GM21576 (cell line): ENCODE results near the gene MPO.

Experiments
- ATAC-seq: cut with Tn5 transposase; IDR thresholded peaks from one replicate; pipeline ENCODE4 v1.9.1; 2021; ENCODE audit warnings: mild to moderate bottlenecking, moderate library complexity; ENCODE audit not compliant: unreplicated experiment

MPO gene, protein sequence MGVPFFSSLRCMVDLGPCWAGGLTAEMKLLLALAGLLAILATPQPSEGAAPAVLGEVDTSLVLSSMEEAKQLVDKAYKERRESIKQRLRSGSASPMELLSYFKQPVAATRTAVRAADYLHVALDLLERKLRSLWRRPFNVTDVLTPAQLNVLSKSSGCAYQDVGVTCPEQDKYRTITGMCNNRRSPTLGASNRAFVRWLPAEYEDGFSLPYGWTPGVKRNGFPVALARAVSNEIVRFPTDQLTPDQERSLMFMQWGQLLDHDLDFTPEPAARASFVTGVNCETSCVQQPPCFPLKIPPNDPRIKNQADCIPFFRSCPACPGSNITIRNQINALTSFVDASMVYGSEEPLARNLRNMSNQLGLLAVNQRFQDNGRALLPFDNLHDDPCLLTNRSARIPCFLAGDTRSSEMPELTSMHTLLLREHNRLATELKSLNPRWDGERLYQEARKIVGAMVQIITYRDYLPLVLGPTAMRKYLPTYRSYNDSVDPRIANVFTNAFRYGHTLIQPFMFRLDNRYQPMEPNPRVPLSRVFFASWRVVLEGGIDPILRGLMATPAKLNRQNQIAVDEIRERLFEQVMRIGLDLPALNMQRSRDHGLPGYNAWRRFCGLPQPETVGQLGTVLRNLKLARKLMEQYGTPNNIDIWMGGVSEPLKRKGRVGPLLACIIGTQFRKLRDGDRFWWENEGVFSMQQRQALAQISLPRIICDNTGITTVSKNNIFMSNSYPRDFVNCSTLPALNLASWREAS

DNA sequence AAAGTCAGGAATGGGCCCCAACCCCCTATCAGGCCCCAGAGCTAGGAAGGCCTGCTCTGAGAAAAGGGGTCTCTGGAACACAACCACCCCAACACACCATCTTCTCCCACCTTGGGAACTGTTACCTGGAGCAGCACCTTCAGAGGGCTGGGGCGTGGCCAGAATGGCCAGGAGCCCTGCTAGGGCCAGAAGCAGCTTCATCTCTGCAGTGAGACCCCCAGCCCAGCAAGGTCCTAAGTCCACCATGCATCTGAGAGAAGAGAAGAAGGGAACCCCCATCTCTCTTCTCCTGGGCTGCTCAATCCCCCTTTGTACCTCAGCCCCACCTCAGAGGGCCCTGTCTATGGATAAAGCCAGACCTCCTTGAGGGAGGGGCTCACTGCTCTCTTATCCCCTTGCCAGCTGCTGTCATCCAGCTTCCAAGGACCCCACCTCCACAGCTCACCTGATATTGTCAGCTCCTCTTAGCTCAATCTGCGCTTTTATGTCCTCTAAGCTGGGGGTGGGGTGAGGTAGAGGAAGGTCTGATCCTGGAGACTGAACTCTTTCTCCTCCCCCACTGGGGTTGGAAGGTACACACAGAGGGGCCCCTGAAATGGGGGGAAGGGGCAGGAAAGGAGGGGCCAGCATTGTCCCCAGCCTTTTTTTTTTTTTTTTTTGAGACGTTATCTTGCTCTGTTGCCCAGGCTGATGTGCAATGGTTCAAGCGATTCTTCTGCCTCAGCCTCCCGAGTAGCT is at the start of gene MPO:
Gene MPO (minus strand): TSS at position 456 of the 738 bp plus-strand sequence. CDS start 177 bp downstream, at position 279.
- ATAC-seq, result no peak

DNA sequence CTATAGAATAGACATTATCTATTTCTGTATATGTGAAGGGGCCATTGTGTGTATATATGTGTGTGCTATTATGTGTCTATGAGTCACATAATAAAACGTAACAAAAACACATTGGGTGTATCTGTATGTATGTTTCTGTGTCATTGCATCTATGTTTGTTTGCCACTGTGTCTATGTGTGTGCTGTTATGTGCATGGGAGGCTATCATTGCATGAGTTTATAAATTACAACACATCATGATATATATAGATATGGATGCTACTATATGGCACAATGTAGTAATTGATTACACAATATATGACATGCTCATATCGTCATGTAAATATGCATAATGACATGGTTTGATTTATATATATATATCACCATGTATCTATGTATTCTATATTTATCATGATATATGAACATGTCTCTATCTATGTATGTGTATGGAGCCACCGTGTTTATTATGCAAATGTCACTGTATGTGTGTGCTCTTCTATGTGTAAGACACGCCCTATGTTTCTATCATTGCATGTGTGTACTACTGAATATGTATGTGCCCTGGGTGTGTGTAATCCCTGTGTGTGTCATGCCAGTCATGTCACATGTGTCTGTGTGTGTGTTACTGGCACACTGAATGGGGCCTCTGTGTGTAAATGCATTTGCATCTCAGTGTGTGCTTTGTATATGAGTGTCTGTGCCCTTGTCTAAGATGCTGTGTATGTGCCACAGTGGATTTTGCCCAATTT is 49.2 kb upstream of the MPO start:
- peak; percentile 7 for ATAC-seq

DNA sequence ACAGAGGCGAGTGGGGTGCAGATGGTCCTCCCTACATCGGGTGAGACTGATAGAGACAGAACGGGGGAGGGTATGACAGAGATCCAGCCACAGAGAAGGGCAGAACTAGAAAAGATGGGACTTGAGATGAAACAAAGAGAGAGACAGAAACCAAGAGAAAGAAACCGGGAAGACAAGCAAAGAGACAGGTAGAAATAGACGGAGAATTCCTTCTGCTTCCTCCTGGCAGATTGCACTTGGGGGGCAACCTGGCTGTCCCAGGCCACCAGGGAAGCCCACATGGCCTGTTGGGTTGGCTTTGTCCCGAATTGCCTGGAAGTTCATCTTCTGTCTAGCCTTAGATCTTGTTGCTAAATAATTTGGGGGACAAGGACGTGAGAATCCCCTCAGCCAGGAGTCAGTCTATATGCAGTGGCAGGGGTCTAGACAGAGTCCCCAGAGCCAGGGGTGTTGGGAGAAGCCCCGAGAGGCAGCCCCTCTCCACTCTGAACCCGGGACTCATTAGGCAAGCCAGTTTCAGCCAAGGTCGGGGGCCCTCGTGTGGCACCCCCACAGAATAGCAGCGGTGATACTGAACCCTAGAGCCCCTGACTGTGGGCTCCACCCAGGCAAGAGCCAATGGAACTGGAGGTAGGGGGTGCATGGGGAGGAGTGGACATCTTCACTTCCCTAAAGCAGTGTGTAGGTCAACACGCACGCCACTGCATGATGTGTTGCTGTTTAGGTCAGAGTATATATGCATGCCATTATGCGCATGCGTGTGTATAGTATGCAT is 48.5 kb upstream of the MPO start:
- ATAC-seq, result peak; percentile 38

DNA sequence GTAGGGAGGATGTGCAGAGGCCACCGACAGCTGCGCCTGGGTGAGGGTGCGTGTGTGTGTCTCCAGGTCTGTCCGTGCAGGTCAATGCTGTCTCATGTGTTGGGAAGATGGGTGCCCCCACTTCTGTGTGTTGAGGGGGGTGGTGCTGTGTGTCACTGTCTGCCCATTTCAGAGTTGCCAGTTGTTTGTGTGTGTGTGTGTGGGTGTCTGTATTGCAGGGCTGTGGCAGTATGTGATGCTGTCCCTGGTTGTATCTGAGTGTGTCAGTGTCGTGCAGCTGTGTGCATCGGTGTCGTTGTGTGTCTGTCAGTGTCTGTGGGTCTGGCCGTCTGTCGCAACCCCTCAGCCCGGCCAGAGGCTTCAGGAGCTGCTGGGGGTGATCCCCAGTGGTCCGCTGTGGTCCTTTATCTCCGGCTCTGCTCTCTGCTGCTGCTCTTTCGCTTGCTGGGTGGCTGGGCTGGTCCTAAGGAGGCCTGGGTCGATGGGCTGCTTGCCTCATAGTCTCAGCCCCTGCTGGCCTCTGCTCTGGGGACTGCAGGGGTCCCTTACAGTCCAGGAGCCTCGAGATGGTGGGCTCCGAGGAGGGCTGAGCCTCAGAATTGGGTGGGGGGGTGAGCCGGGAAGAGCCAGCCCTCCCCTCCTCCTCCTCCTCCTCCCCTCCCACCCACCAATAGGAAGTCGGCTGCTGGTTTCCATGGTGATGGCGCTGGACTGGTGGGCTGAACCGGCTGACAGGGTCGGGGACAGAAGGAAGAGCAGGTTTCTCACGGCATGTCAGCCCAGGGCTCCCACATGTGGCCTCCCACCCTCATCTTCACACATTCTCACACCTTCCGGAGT is 47.7 kb upstream of the MPO start, which contains the start of gene TSPOAP1:
Gene TSPOAP1 (minus strand): TSS at position 601 of the 840 bp plus-strand sequence. CDS start 875 bp downstream, outside the sequence.
- no peak for ATAC-seq

DNA sequence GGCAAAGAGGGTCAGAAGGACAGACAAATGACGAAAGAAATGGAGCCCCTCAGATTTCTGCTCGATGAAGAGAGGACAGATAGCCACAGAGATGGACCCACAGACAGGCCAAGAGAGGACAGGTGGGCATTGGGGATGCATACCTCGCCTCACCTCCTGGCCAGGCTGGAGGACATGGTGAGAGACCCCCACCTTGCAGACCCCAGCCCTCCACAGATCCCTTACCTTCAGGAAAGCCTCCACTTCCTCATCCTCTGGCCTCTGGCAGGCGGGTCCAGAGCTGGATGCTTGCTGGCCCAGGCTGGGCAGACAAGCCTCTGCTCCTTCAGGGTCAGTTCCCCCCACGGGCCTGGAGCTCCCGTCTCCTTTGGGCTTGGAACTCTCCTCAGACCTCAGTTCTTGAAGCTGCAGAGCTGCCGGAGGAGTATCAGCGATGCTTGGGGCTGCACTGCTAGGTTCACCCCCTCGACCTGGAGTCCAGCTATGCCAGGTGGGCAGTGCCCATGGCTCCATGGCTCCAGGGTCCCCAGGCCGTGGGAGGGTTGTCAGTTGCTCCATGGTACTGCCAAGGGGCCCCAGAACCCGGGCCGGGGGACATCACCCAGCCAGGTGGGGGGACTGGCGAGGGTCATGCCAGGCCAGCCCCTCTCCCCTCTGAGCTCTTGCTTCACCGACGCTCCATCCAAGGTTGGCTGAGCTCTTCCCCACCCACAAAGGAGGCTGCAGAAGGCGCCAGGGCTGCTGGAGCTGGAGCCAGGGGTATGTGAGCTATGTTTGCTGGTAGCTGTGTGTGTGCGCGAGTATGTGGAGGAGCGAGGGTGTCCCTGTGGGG is 46.8 kb upstream of the MPO start:
- ATAC-seq, result no peak

DNA sequence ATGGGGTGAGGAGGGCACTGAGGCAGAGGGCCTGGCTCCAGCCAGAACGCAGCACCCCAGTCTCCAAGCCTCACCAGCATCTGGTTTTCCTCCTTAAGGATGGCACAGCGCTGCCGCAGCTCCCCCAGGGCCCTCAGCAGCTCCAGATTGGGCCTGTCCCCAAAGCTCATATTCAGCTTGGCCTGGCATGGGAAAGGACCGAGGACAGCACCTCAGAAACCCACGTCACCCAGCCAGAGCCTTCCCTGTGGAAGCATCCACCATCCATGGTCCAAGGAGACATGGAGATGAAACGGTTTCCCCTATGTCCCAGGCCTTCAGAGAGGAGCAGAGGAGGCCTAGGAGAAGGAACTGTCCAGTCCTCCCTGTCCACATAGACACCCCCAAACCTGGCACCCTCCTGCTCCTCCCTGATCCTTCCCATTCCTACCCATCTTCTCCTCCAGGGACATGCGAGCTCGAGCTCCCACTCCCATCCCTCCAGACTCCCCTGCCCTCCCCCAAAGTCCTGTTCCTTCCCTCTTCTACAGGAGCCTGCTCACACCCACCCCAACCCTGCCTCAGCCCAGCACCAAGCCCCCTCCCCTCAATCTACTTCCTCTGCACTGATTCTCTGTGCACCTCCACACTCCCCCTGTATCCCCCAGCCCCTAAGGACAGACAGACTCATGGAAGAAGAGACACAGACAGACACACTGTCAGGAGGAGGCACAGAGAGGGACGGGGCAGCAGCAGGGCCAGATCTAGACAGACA is 46.1 kb upstream of the MPO start:
- no peak for ATAC-seq

DNA sequence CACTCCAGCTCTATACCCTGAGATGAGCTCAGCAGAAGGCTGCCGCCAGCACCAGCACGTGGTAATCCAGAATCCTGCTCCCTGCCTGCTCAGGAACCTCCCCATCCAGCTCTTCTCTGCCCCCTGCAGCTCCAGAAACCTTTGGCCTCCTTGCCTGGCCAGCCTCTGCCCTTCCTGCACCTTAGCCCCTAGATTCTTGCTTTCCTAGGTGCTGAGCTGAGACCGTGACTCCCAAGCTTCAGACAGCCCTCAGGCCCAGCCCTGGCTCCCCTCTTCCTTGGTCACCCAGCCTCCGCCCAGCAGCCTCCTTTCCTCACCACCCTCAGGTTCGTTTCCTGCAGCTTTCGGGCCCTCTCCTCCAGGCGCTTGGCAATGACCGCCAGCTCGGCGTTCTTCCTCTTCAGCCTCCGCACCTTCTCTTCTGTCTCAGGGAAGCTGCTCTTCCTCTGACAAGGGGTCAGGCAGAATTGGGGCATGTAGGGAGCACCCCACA is 45.3 kb upstream of the MPO start:
- no peak for ATAC-seq

DNA sequence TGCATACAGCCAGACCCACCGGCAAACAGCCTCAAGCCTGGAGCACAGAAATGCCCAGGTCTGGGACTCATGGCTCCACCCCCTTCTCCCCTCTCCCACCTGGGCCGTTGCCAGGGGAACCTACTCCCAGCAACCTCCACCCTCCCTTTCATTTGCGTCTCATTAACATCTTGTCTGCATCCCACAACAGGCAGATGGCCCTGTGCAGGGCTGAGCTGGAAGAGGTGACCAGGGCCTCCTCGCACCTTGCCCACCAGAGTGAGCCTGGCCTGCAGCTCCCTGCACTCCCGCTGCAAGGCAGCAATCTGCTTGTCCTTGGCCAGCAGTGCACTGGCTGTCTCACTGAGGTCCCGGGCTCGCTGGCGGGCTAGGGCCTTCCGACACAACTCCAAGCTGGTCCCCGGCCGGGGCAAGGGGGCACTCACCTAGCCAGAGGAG is 44.6 kb upstream of the MPO start:
- ATAC-seq, result no peak

DNA sequence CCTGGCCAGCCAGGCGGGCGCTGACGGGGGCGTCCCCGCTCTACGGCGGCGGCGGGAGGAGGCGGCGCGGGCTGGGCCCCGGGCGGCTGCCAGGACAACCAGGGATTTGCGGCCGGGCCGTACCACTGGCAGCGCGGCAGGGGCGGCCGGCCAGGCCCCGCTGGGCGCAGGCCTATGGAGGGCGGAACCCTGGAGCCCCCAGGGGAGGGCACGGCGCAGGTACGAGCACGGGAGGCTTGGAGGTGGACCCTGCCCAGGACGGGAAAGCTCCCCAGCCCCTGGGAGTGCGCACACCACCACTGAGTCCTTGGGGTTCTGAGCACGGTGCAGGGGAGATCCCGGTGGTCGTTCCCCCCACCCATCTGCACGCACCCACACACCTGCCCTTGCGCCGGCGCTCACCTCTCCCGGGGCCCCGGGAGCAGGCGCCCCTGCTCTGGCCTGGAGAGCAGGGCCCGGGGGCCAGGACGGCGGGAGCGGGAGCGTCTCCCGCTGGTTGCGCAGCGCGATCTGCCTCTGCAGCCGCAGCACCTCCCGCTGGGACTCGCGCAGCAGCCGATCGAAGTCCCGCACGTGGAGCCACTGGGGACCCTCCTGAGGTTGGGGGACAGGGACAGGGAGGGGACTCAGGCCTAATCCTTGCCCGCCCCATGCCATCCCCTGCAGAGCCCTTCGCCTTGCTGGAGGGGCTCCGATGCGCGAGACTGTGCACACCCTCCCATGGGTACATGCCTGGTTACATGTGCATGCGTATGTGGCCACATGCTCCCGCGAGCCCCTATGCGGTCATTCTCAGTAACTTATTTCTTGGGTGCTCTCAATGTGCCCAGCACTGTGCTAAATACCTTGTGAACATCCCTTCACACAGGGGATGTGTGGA is 43.9 kb upstream of the MPO start:
- no peak for ATAC-seq

DNA sequence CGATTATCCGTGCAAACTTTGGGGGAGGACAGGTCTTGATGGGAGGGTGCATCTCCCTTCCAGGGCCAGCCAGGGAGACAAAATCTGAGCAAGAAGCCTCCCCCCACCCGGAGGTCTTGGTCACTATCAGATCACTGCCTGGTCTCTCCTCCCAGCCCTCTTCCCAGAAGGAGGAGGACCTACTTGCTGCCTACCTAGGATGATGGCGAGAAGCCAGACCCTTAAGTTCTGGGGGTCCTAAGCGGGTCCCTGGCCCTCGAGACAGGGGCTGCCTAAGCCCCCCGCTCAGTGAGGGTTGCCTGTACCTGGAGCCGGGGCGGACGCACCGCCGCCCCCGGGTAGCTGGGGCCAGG is 43.3 kb upstream of the MPO start:
- no peak for ATAC-seq

DNA sequence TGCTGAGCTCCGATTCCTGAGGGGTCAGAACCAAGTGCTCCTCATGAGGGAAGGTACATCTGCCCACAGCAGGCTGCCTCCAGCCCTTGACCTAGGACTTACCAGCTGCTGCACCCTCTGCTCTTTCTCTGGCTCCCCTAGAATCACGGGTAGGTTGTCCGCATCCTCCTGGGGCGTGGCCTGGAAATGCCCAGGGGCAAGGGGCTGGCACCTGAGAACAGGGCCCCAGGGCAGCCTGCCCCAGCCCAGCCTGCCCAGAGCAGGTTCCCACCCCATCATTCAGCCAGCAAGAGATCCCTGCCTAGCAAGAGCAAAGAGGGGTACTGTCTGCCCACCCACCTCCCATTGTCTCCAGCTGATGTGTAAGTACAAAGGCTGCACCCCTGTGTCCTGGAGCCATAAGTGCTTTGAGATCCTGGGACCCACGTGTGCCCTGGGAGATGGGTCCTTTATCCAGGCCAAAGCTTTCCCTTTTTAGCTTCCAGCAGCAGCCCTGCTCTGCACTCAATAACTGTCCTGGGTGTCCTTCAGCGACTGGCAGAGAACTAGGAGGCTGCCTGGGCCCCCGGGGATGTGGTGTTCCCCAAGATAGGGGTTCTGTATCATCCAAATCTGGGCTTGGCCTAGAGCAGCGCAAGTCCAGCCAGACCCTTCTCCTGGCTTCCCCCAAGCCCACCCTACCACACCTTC is 42.8 kb upstream of the MPO start:
- ATAC-seq, result no peak

DNA sequence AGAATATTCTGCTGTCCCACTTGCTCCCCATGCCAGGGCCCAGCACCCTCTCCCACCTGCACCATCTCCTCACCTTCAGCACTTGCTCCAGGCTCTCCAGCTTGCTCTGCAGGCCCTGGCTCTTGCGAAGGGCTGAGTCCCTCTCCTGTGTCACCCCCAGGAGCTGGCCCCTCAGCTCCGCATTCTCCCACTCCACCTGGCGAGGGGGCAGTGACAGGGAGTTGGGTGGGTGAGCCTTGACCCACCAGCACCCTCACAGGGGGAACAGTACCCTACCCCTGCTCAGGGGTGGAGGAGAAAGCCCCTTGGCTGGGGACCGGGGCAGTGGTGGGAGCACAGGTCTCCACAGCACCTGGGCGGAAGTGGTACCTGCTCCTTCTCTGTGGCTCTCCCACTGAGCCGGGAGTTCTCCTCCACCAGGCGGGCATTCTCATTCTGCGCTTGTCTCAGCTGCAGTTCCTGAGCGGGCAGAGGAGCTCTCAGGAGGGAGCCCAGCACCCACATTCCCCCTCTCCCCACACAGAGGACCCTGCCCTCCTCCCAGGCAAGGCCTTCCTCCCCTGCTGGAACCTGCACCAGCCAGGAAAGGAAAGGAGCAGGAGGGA is 41.9 kb upstream of the MPO start:
- no peak for ATAC-seq

DNA sequence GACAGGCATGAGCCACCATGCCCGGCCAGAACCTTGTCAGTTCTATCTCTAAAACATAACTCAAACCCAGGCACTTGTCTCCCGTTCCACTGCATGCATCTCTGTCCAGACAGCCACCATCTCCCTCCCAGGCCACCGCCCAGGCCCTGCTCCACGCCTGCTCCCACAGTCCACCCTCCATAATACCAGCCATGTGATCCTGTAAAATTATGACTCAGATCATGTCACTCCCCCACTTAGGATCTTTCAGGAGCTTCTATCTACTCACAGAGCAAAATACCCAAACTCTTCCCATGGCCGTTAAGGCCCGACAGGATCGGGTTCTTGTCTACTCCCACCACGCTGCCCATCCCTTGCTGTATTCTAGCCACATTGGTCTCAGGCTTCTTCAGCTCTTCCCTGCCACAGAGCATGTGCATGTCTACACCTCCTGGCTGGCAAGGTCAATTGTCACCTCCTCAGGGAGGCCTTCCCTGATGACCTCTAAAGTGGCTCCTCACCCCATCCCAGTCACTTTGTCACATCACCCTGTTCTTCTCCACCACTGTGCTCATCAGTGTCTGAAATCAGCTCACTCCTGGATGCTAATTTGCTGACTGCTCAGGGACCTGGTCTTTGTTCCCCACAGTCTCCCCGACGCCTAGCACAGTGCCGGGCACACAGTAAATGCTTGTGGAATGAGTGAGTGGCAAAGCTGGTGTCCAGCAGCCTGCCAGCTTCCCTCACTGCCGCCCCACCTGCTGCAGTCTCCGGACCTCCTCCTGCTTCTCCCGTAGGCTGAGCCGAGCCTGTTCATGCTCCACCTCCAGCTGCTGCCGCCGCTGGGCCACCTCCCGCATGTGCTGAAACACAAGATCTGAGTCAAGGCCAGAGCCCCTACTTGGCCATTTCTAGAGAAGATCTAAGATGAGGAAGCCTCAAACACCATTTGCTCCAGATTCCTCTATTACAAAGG is 41.1 kb upstream of the MPO start:
- no peak for ATAC-seq
